Hypothalamus (tissue), 51 donors: ENCODE measurements around the gene CSNK2A1.

Experiments
- DNase-seq, 51 donors: peaks; one replicate each; lab custom pipeline; 2025; lab: John Stamatoyannopoulos, UW

The CSNK2A1 gene

DNA sequence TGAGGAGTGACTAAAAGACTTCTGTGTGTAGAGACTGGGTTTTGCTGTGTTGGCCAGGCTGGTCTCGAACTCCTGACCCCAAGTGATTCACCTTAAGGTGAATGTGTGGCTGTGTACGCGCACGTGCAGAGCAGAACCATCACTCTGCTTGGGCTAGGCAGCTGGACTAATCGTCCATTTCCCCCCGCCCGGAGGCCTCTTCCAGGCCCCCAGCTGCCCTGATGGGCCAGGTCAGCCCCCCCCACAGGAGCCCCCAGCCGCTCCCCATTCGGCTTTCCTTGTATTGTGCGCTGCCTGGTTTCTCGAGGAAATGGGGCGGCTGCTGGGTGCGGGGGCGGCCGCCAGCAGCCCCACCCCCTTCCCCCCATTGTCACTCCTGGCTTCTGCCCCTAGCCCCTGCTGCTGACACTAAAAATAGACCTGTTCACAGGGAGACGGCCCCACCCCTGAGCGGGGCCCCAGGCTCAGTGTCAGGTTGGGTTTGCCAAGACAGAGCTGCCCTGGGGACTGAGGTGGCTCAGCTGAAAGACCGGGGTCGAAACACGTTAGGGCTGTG is 24.6 kb upstream of the CSNK2A1 start:
- DNase-seq = no peak

DNA sequence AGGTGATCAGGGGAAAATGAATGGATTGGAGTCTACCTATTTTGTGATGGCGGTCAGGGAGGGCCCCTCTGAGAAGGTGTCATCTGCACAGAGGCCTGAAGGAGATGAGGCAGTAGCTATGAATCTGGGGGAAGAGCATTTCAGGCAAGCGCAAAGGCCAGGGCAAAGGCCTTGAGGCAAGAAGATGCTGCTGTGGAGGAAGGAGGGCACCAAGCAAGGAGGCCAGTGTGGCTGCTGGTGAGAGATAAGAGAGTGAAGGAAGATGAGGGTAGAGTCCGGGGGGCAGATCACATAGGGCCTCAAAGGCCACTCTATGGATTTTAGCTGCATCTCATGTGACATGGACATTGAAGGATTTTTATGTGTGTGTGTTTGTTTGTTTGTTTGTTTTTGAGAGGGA is 20.6 kb upstream of the CSNK2A1 start:
- no peak for DNase-seq

DNA sequence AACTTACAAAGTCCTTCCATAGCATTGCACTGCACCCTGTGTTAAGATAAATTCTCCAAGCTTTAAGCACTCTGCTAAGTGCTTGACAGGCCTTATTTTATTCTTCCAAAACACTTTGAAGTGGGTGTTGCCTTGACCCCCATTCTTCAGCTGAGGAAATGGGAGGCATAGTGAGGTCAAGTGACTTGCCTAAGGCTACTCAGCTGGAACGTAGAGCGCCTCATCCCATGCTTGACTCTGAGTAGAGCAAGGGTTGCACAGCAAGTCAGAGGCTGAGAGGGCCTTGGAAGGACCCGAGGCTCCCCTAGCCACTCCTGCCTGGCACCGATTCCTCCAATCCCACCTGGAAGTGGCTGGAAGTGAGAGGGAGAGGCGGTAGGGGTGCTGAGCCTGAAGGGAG is 19.6 kb upstream of the CSNK2A1 start:
- DNase-seq = no peak

DNA sequence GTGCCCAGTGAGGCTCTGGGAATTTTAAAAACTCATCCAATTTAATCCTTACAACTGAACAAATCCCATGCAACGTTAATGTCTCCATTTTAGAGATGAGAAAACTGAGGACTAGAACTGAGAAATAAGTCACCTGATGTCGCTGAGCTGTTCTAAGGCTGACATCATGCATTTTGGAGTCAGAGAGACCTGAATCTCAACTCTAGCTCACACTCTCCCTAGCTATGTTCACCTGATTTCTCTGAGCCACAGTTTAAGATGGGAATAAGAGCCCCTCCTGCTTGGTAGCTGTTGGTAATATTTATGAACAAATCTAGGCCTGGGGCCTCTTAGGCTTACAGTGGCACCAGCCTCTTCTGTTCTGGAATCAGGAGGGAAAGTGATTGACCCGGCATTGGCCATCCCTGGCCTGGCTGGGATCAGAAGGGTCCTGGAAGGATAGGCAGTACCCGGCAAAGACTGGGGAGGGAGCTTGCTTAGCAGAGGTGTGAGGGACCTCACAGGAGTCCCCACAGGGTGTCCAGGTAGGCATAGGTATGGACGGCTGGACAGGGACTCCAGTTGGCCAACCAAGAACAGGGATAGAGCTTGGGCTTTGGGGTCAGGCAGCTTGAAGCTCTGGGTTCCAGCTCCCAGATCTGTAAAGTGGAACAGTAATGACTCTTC is 18.8 kb upstream of the CSNK2A1 start:
- no peak for DNase-seq

DNA sequence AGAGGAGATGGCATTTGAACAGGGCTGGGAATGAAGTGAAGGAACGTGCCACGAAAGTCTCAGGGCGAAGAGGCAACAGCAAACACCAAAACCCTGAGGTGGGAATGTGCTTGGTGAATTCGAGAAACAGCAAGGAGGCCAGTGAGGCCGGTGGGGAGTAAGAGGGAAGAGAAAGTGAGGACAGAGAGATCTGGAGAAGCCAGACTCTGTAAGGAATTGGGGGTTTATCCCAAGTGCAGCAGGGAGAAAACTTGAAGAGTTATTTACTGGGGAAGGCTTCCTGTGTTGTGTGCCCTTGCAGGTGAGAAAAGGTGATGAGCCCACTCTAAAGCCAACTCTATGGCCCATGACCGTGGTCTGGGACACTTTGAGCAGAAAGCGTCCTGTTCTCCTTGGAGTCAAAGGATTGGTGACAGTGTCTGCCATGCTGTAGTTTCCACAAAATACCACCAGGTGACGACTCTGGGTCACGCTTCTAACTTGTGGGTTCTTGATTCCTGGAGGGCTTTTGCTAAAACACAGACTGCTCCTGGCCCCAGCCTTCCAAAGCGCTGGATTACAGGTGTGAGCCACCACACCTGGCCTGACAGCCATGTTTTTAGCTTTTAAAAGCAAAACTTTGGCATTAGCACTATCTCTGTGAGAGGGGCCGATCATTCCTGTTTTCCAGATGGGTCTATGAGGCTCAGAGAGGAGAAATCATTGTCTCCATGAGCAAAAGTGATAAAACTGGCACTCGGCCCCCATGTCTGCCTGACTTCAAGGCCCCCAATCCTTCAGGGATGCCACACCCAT is 18.0 kb upstream of the CSNK2A1 start:
- peak in 42 of 51 donors; percentile 2 to 67 (median 29) for DNase-seq

DNA sequence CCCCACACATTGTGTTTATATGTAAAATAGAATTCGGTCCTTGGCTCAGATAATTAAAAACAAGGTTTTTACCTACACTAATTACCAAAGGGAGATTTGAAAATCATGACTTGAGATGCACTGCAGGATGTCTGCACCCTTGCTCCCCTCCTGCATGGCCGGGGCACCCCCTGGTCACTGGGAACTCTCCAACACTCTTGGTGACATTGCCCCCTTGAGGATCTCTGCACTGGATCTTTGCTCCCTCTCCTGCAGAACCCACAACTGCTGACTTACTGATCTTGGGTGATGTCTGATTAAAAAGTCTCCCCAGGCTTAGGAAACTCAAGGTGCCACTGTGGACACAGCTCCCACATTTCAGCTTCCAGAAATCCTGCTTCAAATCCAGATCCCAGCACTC is 17.1 kb upstream of the CSNK2A1 start:
- no peak for DNase-seq

DNA sequence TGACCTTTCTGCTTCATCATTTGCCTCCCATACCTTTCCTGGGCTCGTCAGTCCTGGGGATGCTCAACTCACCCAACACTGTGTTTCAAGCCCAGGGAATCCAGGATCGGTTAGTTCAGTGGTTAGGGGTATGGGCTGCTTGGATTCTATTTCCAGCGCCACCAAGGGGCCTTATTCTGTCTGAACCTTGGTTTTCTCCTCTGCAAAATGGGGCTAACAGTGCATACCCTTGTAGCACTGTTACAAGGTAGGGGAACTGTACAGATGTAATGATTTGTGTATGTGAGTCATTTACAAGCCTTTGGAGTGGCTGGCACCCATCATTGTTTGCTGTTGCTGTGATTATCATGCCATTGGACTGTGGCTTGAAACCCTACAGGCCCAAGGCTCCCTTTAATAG is 14.5 kb upstream of the CSNK2A1 start:
- no peak for DNase-seq

DNA sequence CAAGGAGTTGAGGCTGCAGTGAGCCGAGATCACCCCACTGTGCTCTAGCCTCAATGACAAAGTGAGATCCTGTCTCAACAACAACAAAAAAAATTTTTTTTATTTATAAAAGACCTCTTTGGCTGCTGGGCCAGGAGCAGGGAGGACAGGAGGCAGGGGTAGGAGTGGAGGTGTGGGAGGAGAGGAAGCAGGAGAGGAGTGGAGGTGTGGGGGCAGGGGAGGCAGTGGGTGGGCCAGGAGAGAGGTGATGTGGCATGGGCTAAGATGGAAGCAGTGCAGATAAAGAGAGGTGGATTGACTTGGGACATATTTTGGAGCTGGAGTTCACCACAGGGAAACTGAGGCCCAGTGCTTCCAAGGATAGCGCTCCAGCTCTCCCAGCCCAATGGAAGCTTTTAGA is 13.4 kb upstream of the CSNK2A1 start:
- no peak for DNase-seq

DNA sequence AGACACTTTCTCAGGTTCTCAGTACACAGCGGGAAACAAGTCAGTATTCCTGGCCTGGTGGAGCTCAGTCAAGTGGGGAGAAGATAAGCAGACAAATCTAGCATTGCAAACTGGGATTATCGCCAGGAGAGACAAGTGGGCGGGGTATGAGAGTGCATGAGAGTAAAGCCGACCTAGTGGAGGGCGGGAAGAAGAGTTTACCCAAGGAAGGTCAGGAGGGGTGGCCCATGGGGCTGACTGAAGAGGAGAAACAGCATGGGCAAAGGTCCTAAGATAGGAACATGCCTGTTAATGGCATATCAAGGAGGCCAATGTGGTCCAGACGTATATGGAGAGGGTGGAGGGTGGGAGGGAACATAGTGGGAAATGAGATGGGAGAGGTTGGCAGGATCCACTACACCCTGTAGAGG is 12.4 kb upstream of the CSNK2A1 start:
- DNase-seq = no peak

DNA sequence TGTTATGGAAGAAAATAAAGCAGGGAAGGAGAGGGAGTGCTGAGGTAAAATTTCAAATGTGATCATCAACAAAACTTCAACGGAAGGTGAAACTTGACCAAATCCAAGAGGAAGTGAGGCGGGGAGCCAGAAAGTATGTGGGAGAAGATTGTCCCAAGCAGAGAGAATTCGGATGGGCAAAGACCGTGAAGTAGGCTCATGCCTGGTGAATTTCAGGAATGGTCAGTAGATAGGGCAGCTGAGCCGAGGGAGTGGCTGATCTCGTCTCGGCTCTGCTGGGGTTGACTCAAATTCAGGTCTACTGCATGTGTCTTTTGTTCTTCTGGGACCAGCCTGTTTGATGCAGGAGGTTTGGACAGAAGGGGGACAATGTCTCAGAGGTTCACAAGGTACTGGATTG is 7.0 kb upstream of the CSNK2A1 start:
- DNase-seq = no peak

DNA sequence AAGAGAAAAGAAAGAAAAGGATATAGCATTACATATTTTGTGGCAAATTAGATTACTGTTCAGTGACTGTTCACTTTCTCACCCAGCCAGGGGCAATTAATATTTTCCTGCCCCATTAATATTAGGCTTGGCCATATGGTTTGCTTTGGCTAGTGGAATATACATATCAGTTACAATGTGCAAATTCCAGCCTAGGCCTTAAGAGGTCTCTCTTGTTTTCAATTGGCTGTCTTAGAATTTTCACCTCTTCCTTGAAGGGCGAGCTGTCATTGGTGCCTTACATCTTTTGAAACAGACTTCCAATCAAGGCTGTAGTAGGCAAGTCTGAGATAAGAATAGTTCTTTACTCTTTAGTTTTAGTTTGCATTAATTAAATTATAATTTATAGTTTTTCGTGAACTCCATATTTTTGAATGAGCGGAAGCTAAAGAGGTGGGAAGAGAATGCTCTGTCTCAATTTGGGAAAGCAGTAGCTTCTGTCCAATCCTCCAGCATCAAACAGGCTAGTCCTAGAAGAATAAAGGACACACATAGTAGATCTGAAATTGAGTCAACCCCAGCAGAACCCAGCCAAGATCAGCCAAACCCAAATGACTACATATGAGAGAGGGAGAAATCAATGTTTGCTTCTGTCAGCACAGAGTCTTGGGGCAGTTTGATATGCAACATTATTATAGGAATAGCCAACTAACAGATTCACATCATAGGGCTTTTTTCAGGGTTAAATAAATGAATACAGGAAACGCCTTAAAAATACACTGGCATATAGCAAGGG is 6.3 kb upstream of the CSNK2A1 start:
- DNase-seq = no peak

DNA sequence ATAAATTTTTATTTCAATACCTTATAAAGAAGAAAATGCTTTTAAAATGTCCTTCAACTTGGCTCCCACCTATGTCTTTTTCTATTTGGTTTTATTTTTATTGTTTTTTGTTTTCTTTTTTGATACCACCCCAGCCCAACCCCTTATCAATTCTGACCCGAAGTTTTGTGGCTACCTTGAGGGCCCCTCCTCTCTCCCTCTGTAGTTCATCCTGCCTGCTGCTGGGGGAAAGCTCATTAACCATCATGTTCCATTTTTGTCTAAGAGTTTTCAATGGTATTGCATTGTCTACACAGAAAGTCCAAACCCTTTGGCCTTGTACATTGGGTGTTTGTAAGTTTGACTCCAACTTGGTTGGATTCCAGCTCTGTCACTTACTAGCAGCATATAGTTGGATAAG is 5.3 kb upstream of the CSNK2A1 start:
- no peak for DNase-seq

DNA sequence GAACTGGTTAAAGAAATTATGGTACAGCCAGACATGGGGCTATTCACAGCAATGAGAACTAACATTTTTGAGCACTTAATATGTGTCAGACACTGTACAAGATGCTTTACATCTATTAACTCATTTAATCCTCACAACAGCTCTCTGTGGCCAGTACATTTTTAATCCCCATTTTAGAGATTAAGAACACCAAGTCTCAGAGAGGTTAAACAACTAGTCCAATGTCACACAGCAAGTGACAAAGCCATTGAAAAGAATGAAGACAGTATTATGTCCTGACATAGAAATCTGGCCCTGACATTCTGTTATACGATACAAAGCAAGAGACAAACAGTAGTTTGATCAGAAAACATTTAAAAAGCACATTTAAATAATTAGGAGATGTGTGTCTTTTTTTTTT is 3.8 kb upstream of the CSNK2A1 start:
- DNase-seq = no peak

DNA sequence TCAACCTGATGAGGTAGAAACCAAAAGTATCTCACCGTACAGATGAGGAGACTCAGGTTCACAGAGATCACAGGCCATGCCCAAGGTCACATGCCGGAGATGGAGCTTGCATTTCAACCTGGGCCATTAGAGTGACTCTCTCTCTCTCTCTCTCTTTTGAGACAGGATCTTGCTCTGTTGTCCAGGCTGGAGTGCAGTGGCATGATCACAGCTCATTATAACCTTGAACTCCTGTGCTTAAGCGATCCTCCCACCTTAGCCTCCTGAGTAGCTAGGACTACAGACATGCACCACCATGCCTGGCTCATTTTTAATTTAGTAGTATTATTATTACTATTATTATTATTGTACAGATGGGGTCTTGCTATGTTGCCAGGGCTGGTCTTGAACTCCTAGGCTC is 2.8 kb upstream of the CSNK2A1 start:
- no peak for DNase-seq

DNA sequence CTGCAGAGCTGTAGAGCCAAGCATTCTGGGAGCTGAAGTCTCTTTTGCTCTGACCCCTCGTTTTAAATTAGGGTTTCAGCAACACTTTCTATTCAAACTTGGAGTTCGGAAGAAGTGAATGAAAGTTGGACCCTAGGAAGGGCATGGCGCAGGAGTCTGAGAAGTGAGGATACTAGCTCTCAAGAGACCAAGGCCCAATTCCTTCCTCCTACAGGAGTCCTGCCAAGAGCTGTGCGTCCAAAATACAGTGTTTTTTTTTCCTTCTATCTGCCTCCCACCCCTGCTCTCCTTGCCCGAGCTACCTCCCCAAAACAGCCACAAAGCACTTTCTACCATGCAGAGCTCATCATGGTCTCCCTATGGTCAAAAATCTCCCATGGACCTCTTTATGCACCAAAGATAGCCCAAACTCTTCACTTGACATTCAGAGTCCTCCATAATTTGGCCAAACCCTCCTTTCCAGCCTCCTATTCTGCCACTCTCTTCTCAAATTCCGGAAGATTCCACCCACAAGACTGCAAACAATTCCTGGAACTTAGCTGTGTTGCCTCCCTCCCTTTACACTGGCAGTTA is 649 bp upstream of the CSNK2A1 start:
- DNase-seq = no peak

DNA sequence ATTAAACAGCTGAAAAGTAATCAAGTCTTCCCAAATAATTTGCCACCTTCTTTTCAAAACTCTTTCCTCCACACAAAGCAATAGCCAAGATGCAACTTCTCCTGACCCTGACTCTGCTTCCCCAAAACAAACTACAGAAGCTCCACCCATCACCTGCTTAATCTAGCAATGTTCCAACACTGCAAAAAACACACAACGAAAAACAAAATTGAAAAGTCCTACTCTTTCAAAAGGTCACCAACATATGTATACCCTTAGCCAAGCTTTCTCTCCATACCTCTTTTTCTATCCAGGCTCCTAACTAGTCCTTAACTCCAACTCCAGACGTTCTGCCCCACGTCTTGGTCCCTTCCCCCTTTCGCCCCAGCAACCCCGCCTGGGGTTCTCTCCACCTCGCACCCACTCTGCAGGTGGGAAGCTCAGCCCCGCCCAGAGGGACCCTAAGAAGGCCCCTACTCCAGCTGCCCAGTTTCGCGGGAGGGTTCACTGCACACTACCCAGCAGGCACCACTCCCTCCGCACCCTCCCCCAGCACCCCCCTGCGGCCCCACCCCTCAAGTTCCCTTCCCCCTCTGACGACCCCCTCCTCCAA is 717 bp downstream of the CSNK2A1 start:
- DNase-seq = peak in 8 of 51 donors; percentile 3 to 39 (median 24)

DNA sequence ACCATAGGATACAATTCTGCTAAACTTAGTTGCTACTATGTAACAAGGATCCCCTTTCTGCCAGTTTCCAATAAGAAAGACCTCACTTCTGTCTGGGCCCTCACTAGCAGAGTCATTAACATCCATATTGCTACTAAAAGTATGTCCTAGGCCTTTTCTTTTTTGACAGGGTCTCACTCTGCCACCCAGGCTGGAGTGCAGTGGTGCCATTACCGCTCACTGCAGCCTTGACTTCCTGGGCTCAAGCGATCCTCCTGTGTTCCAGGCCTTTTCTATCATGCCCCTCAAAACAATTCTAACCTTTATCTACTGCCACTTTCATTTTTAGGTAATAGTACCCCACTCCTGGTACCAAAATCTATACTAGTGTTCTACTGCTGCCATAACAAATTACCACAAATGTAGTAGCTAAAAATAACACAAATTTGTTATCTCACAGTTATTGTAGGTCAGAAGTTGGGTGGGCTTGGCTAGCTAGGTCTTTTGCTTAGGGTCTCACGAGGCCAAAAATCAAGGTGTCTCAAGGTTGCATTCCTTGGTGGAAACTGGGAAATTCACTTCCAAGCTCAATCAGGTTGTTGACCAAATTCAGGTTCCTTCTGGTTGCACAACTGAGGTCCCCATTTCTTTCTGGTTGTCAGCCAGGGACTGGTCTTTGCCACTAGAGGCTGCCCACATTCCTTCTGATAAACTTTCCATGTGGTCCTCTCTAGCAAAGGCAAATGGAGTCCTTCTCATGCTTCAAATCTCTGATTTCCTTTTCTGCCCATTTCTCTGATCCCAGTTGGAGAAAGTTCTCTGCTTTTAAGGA is 3.0 kb downstream of the CSNK2A1 start:
- DNase-seq = no peak

DNA sequence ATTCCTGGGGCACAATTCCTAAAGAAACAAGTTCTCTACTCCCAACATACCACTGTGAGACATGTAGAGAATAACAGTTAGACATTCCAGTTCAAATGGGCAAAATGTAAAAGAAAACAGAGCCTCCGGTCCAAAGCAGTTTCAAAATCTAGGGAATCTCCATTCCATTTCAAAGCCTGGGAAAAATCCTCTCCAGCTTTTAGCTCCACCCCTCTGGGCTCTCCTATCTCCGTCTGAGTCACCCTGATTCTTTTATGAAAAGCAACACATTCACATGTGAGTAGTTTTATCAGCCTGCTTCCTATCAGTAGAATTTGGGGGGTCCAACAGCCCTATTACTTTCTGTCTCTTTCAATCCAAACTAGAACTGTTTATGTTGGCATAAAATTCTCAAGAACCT is 3.7 kb downstream of the CSNK2A1 start:
- DNase-seq = no peak

DNA sequence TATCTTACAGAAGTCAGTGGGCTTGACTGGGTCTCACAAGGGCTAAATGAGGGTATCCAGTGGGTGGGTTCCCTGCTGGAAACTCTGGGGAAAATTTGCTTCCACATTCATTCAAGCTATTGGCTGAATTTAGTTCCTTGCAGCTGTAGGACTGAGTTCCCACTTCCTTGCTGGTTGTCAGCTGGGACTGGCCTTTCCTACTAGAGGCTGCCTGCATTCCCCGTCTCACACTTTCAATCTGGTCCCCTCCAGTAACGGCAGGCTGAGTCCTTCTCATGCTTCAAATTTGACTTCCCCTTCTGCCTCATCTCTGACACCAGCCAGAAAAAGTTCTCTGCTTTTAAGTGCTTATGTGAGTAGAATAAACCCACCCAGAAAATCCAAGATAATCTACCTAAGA is 4.4 kb downstream of the CSNK2A1 start:
- DNase-seq = no peak

DNA sequence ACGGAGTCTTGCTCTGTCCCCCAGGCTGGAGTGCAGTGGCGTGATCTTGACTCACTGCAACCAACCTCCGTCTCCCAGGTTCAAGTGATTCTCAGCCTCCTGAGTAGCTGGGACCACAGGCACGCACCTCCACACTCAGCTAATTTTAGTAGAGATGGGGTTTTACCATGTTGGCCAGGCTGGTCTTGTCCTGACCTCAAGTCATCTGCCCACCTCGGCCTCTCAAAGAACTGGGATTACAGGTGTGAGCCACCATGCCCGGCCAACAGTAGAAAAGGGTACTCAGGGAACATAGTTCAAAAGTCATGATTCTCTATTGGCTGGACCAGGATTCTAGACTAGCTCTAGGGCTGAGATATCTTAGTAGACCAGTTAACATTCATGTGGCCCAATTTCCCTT is 5.6 kb downstream of the CSNK2A1 start:
- DNase-seq = no peak
